GM12878 (cell line): ENCODE data around the gene ZBTB3. TPM values are rescaled to one million over a fixed set of nuclear protein-coding genes. Genes with fewer than 3 reads are reported as not detected.

ENCODE experiments used
- E2F4 ChIP-seq: IDR thresholded peaks from 2 replicates; pipeline ENCODE4 v1.6.1; 2012; ENCODE audit warnings: low read depth, low read length, improper control_type of control experiment
- EP300 ChIP-seq, 2 experiments: fragments of 150-350 bp in 1 of 2; IDR thresholded peaks; 2 replicates each; pipeline ENCODE4 v1.6.1; 2011 to 2012; ENCODE audit warnings: low read depth in 2 of 2, low read length in 2 of 2, borderline replicate concordance in 1 of 2, improper control_type of control experiment in 1 of 2, inconsistent platforms in 1 of 2; ENCODE audit not compliant: control insufficient read depth in 1 of 2
- FOS ChIP-seq: IDR thresholded peaks from 3 replicates; pipeline ENCODE4 v1.6.1; 2011; ENCODE audit warnings: borderline replicate concordance; ENCODE audit not compliant: insufficient read length; ENCODE audit errors: extremely low read depth
- LARP7 ChIP-seq: fragments of 450-650 bp; IDR thresholded peaks from 2 replicates; pipeline ENCODE4 v1.6.1; 2017; ENCODE audit warnings: mild to moderate bottlenecking
- MEF2A ChIP-seq: IDR thresholded peaks from 2 replicates; pipeline ENCODE4 v1.6.1; 2011; ENCODE audit warnings: low read depth, mild to moderate bottlenecking, low read length, moderate library complexity; ENCODE audit not compliant: insufficient read depth
- MEF2B ChIP-seq: fragments of 450-650 bp; IDR thresholded peaks from 2 replicates; pipeline ENCODE4 v1.6.1; 2018; ENCODE audit warnings: mild to moderate bottlenecking, moderate library complexity; ENCODE audit not compliant: partially characterized antibody, poor library complexity, severe bottlenecking
- MXI1 ChIP-seq: fragments of 150-350 bp; IDR thresholded peaks from 2 replicates; pipeline ENCODE4 v1.6.1; 2011; ENCODE audit warnings: low read depth, mild to moderate bottlenecking, inconsistent platforms, low read length, improper control_type of control experiment
- PML ChIP-seq: IDR thresholded peaks from 2 replicates; pipeline ENCODE4 v1.6.1; 2012; ENCODE audit warnings: low read length, inconsistent platforms
- PRDM15 ChIP-seq: fragments of 450-650 bp; formaldehyde crosslinking; IDR thresholded peaks from 2 replicates; pipeline ENCODE4 v1.4.0; 2020; ENCODE audit warnings: mild to moderate bottlenecking, moderate library complexity
- RBBP5 ChIP-seq: fragments of 200-600 bp; sonication (generic); conservative IDR thresholded peaks from 2 replicates; pipeline ENCODE4 v1.6.1; 2016
- SMAD5 ChIP-seq: IDR thresholded peaks from 2 replicates; pipeline ENCODE4 v1.6.1; 2016; ENCODE audit warnings: antibody characterized with exemption, low read depth
- TARDBP ChIP-seq: IDR thresholded peaks from 2 replicates; pipeline ENCODE4 v1.6.1; 2016; ENCODE audit warnings: borderline replicate concordance
- TBL1XR1 ChIP-seq: IDR thresholded peaks from 2 replicates; pipeline ENCODE4 v1.6.1; 2012; ENCODE audit warnings: low read depth, low read length, improper control_type of control experiment
- TCF3 ChIP-seq: IDR thresholded peaks from 2 replicates; pipeline ENCODE4 v1.6.1; 2012; ENCODE audit warnings: low read depth, mild to moderate bottlenecking, low read length, borderline replicate concordance; ENCODE audit not compliant: insufficient read depth
- USF1 ChIP-seq: IDR thresholded peaks from 2 replicates; pipeline ENCODE4 v1.6.1; 2011; ENCODE audit warnings: borderline replicate concordance, low read depth, mild to moderate bottlenecking, moderate library complexity, mixed read lengths, low read length; ENCODE audit not compliant: insufficient read depth; ENCODE audit errors: extremely low read length
- ZBTB4 ChIP-seq: fragments of 450-650 bp; formaldehyde crosslinking; IDR thresholded peaks from 2 replicates; pipeline ENCODE4 v1.4.0; 2022; ENCODE audit warnings: mild to moderate bottlenecking, moderate library complexity
- ZNF687 ChIP-seq: fragments of 450-650 bp; IDR thresholded peaks from 2 replicates; pipeline ENCODE4 v1.6.1; 2017; ENCODE audit warnings: mild to moderate bottlenecking, moderate library complexity
- ZSCAN29 ChIP-seq: fragments of 450-650 bp; IDR thresholded peaks from 2 replicates; pipeline ENCODE4 v1.6.1; 2017; ENCODE audit warnings: mild to moderate bottlenecking, moderate library complexity
- polyA plus RNA-seq, 11 experiments: library from polyadenylated mRNA; depleted of rRNA in 4 of 11; unstranded in 6 of 11; stranded (reverse) in 5 of 11; fragments of >200 nt; fragmentation: Nextera tagmentation in 4 of 11; fragmentation: Illumina TruSeq in 1 of 11; extraction: Ambion mirVana in 4 of 11; extraction: Trizol in 1 of 11; gene quantifications; 1 replicate in 1 of 11; 2 replicates in 10 of 11; pipeline versions ENCODE4 v1.2.1 to v1.2.3, GENCODE V29; 2011 to 2016; ENCODE audit warnings: inconsistent platforms in 2 of 11, missing spikeins in 2 of 11, low read depth in 1 of 11
- total RNA-seq, 4 experiments: library from RNA; depleted of rRNA in 3 of 4; stranded (reverse); fragments of >200 nt in 3 of 4; fragmentation: Illumina TruSeq in 1 of 4; extraction: Trizol in 1 of 4; gene quantifications; 2 replicates each; pipeline versions ENCODE4 v1.2.1 to v1.2.3, GENCODE V29; 2013 to 2021

The ZBTB3 gene
- total and polyA plus RNA-seq, 10 of the 15 experiments (the other 5 are each of a cell fraction or from before 2014, with no cell fraction given) = 1.4 to 7.7 (median 4.8) TPM

GRCh38 chr11:62727872-62728170 is 26.1 kb downstream of the ZBTB3 start (continued):
- TF ChIP-seq ZNF687 = no peak
- no peak for TF ChIP-seq RBBP5
- peak; percentile 70 for TF ChIP-seq FOS
- no peak for TF ChIP-seq ZSCAN29
- peak; percentile 72 for TF ChIP-seq E2F4
- TF ChIP-seq TBL1XR1 = no peak
- no peak for TF ChIP-seq PRDM15 (CRISPR knock-in tag)
- TF ChIP-seq TARDBP = no peak
- no peak for TF ChIP-seq LARP7
- TF ChIP-seq MEF2B = no peak
- TF ChIP-seq USF1 = no peak
- TF ChIP-seq SMAD5 = no peak
- TF ChIP-seq MXI1 = no peak
- no peak for TF ChIP-seq PML
- TF ChIP-seq TCF3 = no peak
- no peak for TF ChIP-seq MEF2A
- no peak for TF ChIP-seq EP300 (IDR thresholded peaks at IDR 0.05; ENCODE audit: borderline replicate concordance in 1 of 2, control insufficient read depth in 1 of 2, low read depth in 2 of 2, low read length in 2 of 2)
- TF ChIP-seq ZBTB4 = no peak
